Left ventricle myocardium inferior (tissue), 1 donor: Measurements from ENCODE around the gene MEGF11. TPM values are rescaled to one million over a fixed set of nuclear protein-coding genes. Genes with fewer than 3 reads are reported as not detected.
"Not testable (repeated sequence)": the region's sequence is repeated elsewhere in the genome, so short reads cannot be mapped to it uniquely, and the experiment has no call there.

Source experiments
- DNase-seq: peaks from one replicate; pipeline ENCODE4 v3.0.0-alpha.2; 2020
- H3K27ac ChIP-seq: fragments of 200-600 bp; replicated peaks from 2 replicates; pipeline ENCODE4 v1.8.0; 2021
- H3K27me3 ChIP-seq: fragments of 200-600 bp; 2 replicates; pipeline ENCODE4 v1.8.0; 2021; ENCODE audit warnings: low read depth
- H3K36me3 ChIP-seq: fragments of 200-600 bp; 2 replicates; pipeline ENCODE4 v1.8.0; 2021
- H3K4me1 ChIP-seq: fragments of 200-600 bp; 2 replicates; pipeline ENCODE4 v1.8.0; 2021
- H3K4me3 ChIP-seq: fragments of 200-600 bp; 2 replicates; pipeline ENCODE4 v1.8.0; 2021; ENCODE audit warnings: mild to moderate bottlenecking, moderate library complexity
- H3K9me3 ChIP-seq: fragments of 200-600 bp; replicated peaks from 2 replicates; pipeline ENCODE4 v1.8.0; 2021
- intact Hi-C: fragments of 100-400 bp; cut with micrococcal nuclease; formaldehyde crosslinking; loops from one replicate; pipeline ENCODE4 v1.11.0; 2022
- total RNA-seq: library from RNA; stranded (reverse); fragmentation: NEBNext Ultra II Directional; extraction: Animal tissue kit (Norgen Biotek cat#: 25700); gene quantifications from one replicate; pipeline ENCODE4 v1.2.1, GENCODE V29; 2021
- TF ChIP-seq, protein P1 (sequence below): fragments of 200-600 bp; IDR thresholded peaks from 2 replicates; pipeline ENCODE4 v1.8.0; 2021; ENCODE audit warnings: antibody characterized with exemption, mild to moderate bottlenecking, borderline replicate concordance
- donor health status: DM: no; HTN: yes; CAD: no; lungs with severe emphysema.

Gene MEGF11
- total RNA-seq, 1 donor from 2014 or later, result not detected

- peak overlapping the region; percentile 96 for H3K4me3 ChIP-seq
- TF ChIP-seq, protein P1, sequence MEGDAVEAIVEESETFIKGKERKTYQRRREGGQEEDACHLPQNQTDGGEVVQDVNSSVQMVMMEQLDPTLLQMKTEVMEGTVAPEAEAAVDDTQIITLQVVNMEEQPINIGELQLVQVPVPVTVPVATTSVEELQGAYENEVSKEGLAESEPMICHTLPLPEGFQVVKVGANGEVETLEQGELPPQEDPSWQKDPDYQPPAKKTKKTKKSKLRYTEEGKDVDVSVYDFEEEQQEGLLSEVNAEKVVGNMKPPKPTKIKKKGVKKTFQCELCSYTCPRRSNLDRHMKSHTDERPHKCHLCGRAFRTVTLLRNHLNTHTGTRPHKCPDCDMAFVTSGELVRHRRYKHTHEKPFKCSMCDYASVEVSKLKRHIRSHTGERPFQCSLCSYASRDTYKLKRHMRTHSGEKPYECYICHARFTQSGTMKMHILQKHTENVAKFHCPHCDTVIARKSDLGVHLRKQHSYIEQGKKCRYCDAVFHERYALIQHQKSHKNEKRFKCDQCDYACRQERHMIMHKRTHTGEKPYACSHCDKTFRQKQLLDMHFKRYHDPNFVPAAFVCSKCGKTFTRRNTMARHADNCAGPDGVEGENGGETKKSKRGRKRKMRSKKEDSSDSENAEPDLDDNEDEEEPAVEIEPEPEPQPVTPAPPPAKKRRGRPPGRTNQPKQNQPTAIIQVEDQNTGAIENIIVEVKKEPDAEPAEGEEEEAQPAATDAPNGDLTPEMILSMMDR, result no peak
- no peaks in the 10 kb centered on the region for H3K27me3 ChIP-seq
- no peaks in the 10 kb centered on the region for H3K9me3 ChIP-seq
- intact Hi-C loops, result no loop called here
- peaks cover 57% of the 10 kb centered on the region for H3K4me1 ChIP-seq
- H3K36me3 ChIP-seq, result peaks cover 11% of the 10 kb centered on the region
- peak; percentile 31 for DNase-seq
- peak overlapping the region; percentile 98 for H3K27ac ChIP-seq
Measured at GRCh38 chr15:65869954-65870871, 383.3 kb downstream of the MEGF11 start.

GRCh38 chr15:65869126-65869953 lies 384.2 kb downstream of the MEGF11 start, which contains the start of gene RAB11A:
RAB11A (plus strand) TSS chr15:65869491; CDS start chr15:65869586, 95 bp downstream.
- no peaks in the 10 kb centered on the region for H3K9me3 ChIP-seq
- peak within 1 kb of the TSS; percentile 96 for H3K4me3 ChIP-seq
- peaks cover 2% of the 10 kb centered on the region for H3K36me3 ChIP-seq
- peaks cover 49% of the 10 kb centered on the region for H3K4me1 ChIP-seq
- TF ChIP-seq, protein P1, result peak; percentile 52
- intact Hi-C loops, result no loop called here
- peak; percentile 96 for DNase-seq
- peak within 1 kb of the TSS; percentile 98 for H3K27ac ChIP-seq
- no peaks in the 10 kb centered on the region for H3K27me3 ChIP-seq

GRCh38 chr15:65868546-65869125 lies 384.9 kb downstream of the MEGF11 start:
- TF ChIP-seq, protein P1, result no peak
- H3K4me3 ChIP-seq, result peak overlapping the region; percentile 96

DNA sequence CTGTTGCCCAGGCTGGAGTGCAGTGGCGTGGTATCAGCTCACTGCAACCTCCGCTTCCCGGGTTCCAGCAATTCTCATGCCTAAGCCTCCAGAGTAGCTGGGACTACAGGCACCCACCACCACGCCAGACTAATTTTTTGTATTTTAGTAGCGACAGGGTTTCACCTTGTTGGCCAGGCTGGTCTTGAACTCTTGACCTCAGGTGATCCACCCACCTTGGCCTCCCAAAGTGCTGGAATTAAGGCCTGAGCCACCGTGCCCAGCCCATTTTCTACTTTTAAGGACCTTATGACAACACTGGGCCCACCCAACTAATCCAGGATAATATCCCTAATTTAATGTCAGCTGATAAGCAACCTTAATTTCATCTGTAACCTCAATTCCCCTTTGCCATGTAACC lies 385.6 kb downstream of the MEGF11 start:
- DNase-seq, H3K9me3 ChIP-seq, H3K36me3 ChIP-seq, H3K27ac ChIP-seq, intact Hi-C loops, H3K4me3 ChIP-seq, H3K27me3 ChIP-seq: not testable (repeated sequence)
- H3K4me1 ChIP-seq, result peaks cover 35% of the 10 kb centered on the region

More at GRCh38 chr15:65868546-65869125, 384.9 kb downstream of the MEGF11 start:
- DNase-seq, result no peak
- no peaks in the 10 kb centered on the region for H3K9me3 ChIP-seq
- peak overlapping the region; percentile 98 for H3K27ac ChIP-seq
- intact Hi-C loops, result no loop called here
- H3K36me3 ChIP-seq, result no peaks in the 10 kb centered on the region
- no peaks in the 10 kb centered on the region for H3K27me3 ChIP-seq
- peaks cover 42% of the 10 kb centered on the region for H3K4me1 ChIP-seq

GRCh38 chr15:65867244-65867643 lies 386.3 kb downstream of the MEGF11 start:
- no peak for DNase-seq
- TF ChIP-seq, protein P1, result no peak
- Histone ChIP-seq H3K36me3 (no peaks in the 10 kb centered on the region), H3K27me3 (no peaks in the 10 kb centered on the region), H3K4me1 (peaks cover 28% of the 10 kb centered on the region), H3K27ac (no peak overlapping the region), H3K4me3 (no peak overlapping the region), H3K9me3 (no peaks in the 10 kb centered on the region)
- intact Hi-C loops, result no loop called here
